Measurements from ENCODE around the gene RNF213. TPM values are rescaled to one million over a fixed set of nuclear protein-coding genes. Genes with fewer than 3 reads are reported as not detected.

Gene RNF213
- total RNA-seq, 1 donor, result 134 TPM

- Histone ChIP-seq H3K27ac (ENCODE audit: low read depth, low read length) (no peak overlapping the region), H3K27me3 (ENCODE audit: insufficient read depth, low read length) (no peaks in the 10 kb centered on the region), H3K9me3 (ENCODE audit: low read depth, low read length) (no peaks in the 10 kb centered on the region), H2AFZ (ENCODE audit: low read length) (no peak overlapping the region), H3K79me2 (ENCODE audit: insufficient read depth, low read length) (no peaks in the 10 kb centered on the region), H3K4me1 (ENCODE audit: insufficient read depth, low read length) (no peaks in the 10 kb centered on the region), H3K4me3 (ENCODE audit: insufficient read depth, low read length) (no peak overlapping the region), H4K20me1 (ENCODE audit: insufficient read depth, low read length) (no peaks in the 10 kb centered on the region), H3K4me2 (ENCODE audit: insufficient read depth, low read length) (no peak overlapping the region), H3K36me3 (ENCODE audit: insufficient read depth, low read length) (peaks cover 93% of the 10 kb centered on the region)
- TF ChIP-seq, protein P1, sequence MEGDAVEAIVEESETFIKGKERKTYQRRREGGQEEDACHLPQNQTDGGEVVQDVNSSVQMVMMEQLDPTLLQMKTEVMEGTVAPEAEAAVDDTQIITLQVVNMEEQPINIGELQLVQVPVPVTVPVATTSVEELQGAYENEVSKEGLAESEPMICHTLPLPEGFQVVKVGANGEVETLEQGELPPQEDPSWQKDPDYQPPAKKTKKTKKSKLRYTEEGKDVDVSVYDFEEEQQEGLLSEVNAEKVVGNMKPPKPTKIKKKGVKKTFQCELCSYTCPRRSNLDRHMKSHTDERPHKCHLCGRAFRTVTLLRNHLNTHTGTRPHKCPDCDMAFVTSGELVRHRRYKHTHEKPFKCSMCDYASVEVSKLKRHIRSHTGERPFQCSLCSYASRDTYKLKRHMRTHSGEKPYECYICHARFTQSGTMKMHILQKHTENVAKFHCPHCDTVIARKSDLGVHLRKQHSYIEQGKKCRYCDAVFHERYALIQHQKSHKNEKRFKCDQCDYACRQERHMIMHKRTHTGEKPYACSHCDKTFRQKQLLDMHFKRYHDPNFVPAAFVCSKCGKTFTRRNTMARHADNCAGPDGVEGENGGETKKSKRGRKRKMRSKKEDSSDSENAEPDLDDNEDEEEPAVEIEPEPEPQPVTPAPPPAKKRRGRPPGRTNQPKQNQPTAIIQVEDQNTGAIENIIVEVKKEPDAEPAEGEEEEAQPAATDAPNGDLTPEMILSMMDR (IDR thresholded peaks at IDR 0.05; ENCODE audit: extremely low read depth, low read depth, low read length), result no peak
- peak; percentile 31 for DNase-seq (ENCODE audit: insufficient read length, low spot score, missing footprints)
Measured at GRCh38 chr17:80372456-80372855, 111.8 kb downstream of the RNF213 start.

- H4K20me1 ChIP-seq (ENCODE audit: insufficient read depth, low read length), result no peaks in the 10 kb centered on the region
- peak; percentile 32 for DNase-seq (ENCODE audit: insufficient read length, low spot score, missing footprints)
- no peak overlapping the region for H3K27ac ChIP-seq (ENCODE audit: low read depth, low read length)
- no peak overlapping the region for H3K4me2 ChIP-seq (ENCODE audit: insufficient read depth, low read length)
- no peaks in the 10 kb centered on the region for H3K9me3 ChIP-seq (ENCODE audit: low read depth, low read length)
- TF ChIP-seq, protein P1 (IDR thresholded peaks at IDR 0.05; ENCODE audit: extremely low read depth, low read depth, low read length), result no peak
- no peaks in the 10 kb centered on the region for H3K79me2 ChIP-seq (ENCODE audit: insufficient read depth, low read length)
- H2AFZ ChIP-seq (ENCODE audit: low read length), result no peak overlapping the region
- H3K4me1 ChIP-seq (ENCODE audit: insufficient read depth, low read length), result no peaks in the 10 kb centered on the region
- peaks cover 93% of the 10 kb centered on the region for H3K36me3 ChIP-seq (ENCODE audit: insufficient read depth, low read length)
- H3K4me3 ChIP-seq (ENCODE audit: insufficient read depth, low read length), result no peak overlapping the region
- no peaks in the 10 kb centered on the region for H3K27me3 ChIP-seq (ENCODE audit: insufficient read depth, low read length)
Measured at GRCh38 chr17:80372922-80373570, 112.4 kb downstream of the RNF213 start.

GRCh38 chr17:80374039-80374731 is 113.5 kb downstream of the RNF213 start:
- TF ChIP-seq, protein P1 (IDR thresholded peaks at IDR 0.05; ENCODE audit: extremely low read depth, low read depth, low read length), result no peak
- H4K20me1 ChIP-seq (ENCODE audit: insufficient read depth, low read length), result no peaks in the 10 kb centered on the region
- H3K27ac ChIP-seq (ENCODE audit: low read depth, low read length), result no peak overlapping the region
- H3K27me3 ChIP-seq (ENCODE audit: insufficient read depth, low read length), result no peaks in the 10 kb centered on the region
- H3K4me3 ChIP-seq (ENCODE audit: insufficient read depth, low read length), result no peak overlapping the region
- DNase-seq (ENCODE audit: insufficient read length, low spot score, missing footprints), result peak; percentile 53
- no peaks in the 10 kb centered on the region for H3K9me3 ChIP-seq (ENCODE audit: low read depth, low read length)
- H3K4me2 ChIP-seq (ENCODE audit: insufficient read depth, low read length), result no peak overlapping the region
- no peak overlapping the region for H2AFZ ChIP-seq (ENCODE audit: low read length)
- peaks cover 95% of the 10 kb centered on the region for H3K36me3 ChIP-seq (ENCODE audit: insufficient read depth, low read length)
- no peaks in the 10 kb centered on the region for H3K4me1 ChIP-seq (ENCODE audit: insufficient read depth, low read length)
- H3K79me2 ChIP-seq (ENCODE audit: insufficient read depth, low read length), result no peaks in the 10 kb centered on the region
